Measurements from ENCODE around the gene CERK. TPM values are rescaled to one million over a fixed set of nuclear protein-coding genes. Genes with fewer than 3 reads are reported as not detected.

Gene CERK
- total and polyA plus RNA-seq, 2 of the 13 experiments (the other 11 are each of a cell fraction or from before 2014, with no cell fraction given) = 40.3 to 41.9 TPM

DNA sequence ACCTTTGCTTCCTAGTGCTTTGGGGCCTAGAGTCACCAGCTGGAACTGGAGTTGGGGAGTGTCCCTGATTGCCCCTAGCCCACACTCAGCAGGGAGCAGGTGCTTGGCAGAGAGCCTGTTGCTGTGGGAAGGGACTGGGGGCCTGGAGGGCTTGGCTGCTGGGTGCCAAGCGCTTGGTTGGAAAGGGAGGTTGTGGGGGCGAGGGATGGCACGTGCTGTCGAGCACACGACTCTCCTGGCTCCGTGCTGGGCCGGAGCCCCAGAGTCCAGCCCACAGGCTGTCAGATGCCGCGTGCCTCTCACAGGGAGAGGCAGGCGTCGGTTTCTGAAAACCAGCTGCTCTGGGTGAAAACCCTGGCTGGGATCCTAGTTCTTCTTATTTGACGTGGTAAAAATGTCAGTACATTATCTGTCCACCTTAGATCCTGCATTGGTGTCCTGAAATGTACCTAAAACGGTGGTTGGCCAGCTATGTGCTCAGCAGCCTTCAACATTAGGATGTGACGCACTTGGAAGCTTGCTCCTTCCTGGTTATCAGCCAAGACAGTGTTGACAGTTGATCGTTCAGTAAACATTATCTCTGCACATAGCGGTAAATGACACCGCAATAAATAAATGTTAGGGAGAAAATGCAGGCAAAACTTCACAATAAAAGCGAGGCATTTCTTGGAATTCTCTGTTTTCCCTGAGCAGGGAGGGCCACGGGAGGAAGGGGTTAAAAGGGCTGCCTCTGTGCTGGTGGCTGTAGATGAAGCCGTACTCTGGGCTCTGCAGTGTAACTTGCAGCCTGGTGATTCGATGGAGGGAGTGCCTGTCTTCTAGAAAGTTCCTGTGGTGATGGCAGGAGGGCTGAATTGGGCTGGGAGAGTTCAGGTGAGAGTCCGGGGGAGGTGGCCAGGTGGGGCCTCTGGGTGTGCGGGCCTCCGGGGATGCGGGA, 88.6 kb downstream of the CERK start (continued):
- TF ChIP-seq SMARCC2 (IDR thresholded peaks at IDR 0.05) (no peak), NFATC3 (CRISPR knock-in tag; IDR thresholded peaks at IDR 0.05) (no peak), NFRKB (IDR thresholded peaks at IDR 0.05) (no peak), PLRG1 (conservative IDR thresholded peaks at IDR 0.05) (no peak), ZNF557 (CRISPR knock-in tag; IDR thresholded peaks at IDR 0.05) (no peak), HNRNPLL (IDR thresholded peaks at IDR 0.05; ENCODE audit: low read depth, low read length, poor library complexity, severe bottlenecking) (peak; percentile 14), ZSCAN21 (CRISPR knock-in tag; IDR thresholded peaks at IDR 0.05; ENCODE audit: borderline replicate concordance) (no peak), HMG20B (CRISPR knock-in tag; conservative IDR thresholded peaks at IDR 0.05) (no peak), ZNF513 (CRISPR knock-in tag; conservative IDR thresholded peaks at IDR 0.05) (no peak), CREB1 (IDR thresholded peaks at IDR 0.05) (no peak), CREB1 (CRISPR knock-in tag; IDR thresholded peaks at IDR 0.05) (0 out of 2 replicates have a peak, but pooled peaks have one; percentile 19), TEAD2 (CRISPR knock-in tag; IDR thresholded peaks at IDR 0.05) (no peak), SALL2 (CRISPR knock-in tag; IDR thresholded peaks at IDR 0.05) (no peak), ZNF850 (CRISPR knock-in tag; conservative IDR thresholded peaks at IDR 0.05) (no peak), ZBTB3 (CRISPR knock-in tag; IDR thresholded peaks at IDR 0.05; ENCODE audit: borderline replicate concordance, low read depth) (no peak), FOXA3 (CRISPR knock-in tag; IDR thresholded peaks at IDR 0.05) (peak; percentile 65), ZNF253 (CRISPR knock-in tag; IDR thresholded peaks at IDR 0.05; ENCODE audit: borderline replicate concordance) (no peak)
- TF ChIP-seq, protein P1, sequence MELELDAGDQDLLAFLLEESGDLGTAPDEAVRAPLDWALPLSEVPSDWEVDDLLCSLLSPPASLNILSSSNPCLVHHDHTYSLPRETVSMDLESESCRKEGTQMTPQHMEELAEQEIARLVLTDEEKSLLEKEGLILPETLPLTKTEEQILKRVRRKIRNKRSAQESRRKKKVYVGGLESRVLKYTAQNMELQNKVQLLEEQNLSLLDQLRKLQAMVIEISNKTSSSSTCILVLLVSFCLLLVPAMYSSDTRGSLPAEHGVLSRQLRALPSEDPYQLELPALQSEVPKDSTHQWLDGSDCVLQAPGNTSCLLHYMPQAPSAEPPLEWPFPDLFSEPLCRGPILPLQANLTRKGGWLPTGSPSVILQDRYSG (CRISPR knock-in tag; IDR thresholded peaks at IDR 0.05) = no peak

Data from HepG2 (cell line).